ENCODE measurements around the gene UGP2.

DNA sequence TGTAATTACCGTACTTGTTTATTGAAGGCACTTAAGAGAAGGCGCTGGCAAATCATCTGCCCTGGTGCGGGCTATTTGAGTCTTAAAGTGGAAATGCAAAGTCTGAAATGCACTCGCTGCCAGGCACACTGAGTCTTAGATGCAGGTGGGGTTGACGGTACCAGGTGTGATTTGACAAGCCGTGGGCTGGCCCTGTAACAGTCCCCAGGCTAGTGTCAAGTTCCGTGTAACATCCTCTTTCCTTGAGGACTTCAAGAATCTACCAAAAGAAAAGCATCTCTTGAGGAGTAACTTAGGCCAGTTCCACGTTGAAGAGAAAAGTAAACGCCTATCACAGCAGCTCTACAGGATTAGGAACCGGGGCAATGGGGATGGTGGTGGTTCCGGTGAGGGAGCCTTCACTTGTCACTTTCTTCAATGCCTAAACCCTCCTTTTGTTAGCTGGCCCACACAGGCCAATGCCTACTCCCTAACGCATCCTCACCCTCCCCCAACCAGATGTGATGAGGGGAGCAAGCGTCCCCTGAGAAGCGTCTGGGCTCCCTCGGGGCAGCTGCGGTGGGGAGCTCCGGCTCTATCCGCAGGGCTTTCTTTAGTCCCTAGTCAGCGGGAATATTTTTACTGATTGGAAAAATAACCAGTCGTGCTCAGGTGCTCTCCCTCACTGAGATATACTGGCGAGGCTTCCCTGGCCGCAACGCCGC lies 1.5 kb upstream of the UGP2 start:
- TF ChIP-seq POLR2AphosphoS5 (IDR thresholded peaks at IDR 0.05; ENCODE audit: low read depth, low read length) (no peak), POLR2A (IDR thresholded peaks at IDR 0.05; ENCODE audit: low read depth, low read length) (no peak), PAX5 (IDR thresholded peaks at IDR 0.05; ENCODE audit: insufficient read depth, low read length, severe bottlenecking) (no peak), SPI1 (IDR thresholded peaks at IDR 0.05; ENCODE audit: low read depth, low read length) (no peak)
